Right lobe of liver (tissue), 6 donors: ENCODE measurements around the gene DDX27. TPM values are rescaled to one million over a fixed set of nuclear protein-coding genes. Genes with fewer than 3 reads are reported as not detected.

Source experiments
- ATAC-seq, 4 donors: fragments of 200-7000 bp; cut with Tn5 transposase; one replicate each; pipeline ENCODE4 v1.9.1; 2020; ENCODE audit warnings: mild to moderate bottlenecking in 4 of 4, moderate library complexity in 4 of 4
- DNase-seq, 3 donors: peaks; one replicate each; pipeline ENCODE4 v3.0.0-alpha.2; 2020
- H3K27ac ChIP-seq, 3 donors: fragments of 200-600 bp; one replicate each; pipeline ENCODE4 v1.8.0; 2022
- H3K27me3 ChIP-seq, 2 donors: fragments of 200-600 bp; one replicate each; pipeline ENCODE4 v1.8.0; 2022
- H3K36me3 ChIP-seq, 4 donors: fragments of 200-600 bp; sonication (generic) in 1 of 4; one replicate each; pipeline versions ENCODE4 v1.5.1 to v1.8.0; 2017 to 2022; ENCODE audit warnings: control low read depth in 1 of 4
- H3K4me1 ChIP-seq, 4 donors: fragments of 200-600 bp; sonication (generic) in 1 of 4; one replicate each; pipeline versions ENCODE4 v1.5.1 to v1.8.0; 2017 to 2022; ENCODE audit warnings: control low read depth in 1 of 4
- H3K4me3 ChIP-seq, 3 donors: fragments of 200-600 bp; one replicate each; pipeline ENCODE4 v1.8.0; 2022
- H3K9me3 ChIP-seq, 4 donors: fragments of 200-600 bp; sonication (generic) in 1 of 4; one replicate each; pipeline versions ENCODE4 v1.5.1 to v1.8.0; 2017 to 2022; ENCODE audit warnings: control low read depth in 1 of 4
- POLR2A ChIP-seq: fragments of 450-650 bp; IDR thresholded peaks from one replicate; pipeline ENCODE4 v1.6.1; 2017; ENCODE audit warnings: antibody characterized with exemption, mild to moderate bottlenecking
- WGBS: methylation state at CpG from one replicate; pipeline ENCODE4 v1.1.6; 2018; ENCODE audit warnings: low coverage, low lambda C conversion rate; ENCODE audit not compliant: insufficient coverage; ENCODE audit errors: missing lambda C conversion rate; 5-methylcytosine and 5-hydroxymethylcytosine counted together
- intact Hi-C, 2 donors: fragments of 100-400 bp; cut with DNase I; formaldehyde crosslinking; loops; one replicate each; pipeline versions ENCODE4 v1.11.2 to v1.14.1; 2022
- total RNA-seq, 6 experiments: library from RNA; depleted of rRNA in 2 of 6; stranded (reverse); fragments of >200 nt in 2 of 6; fragmentation: NEBNext Ultra II Directional in 3 of 6; extraction: Animal tissue kit (Norgen Biotek cat#: 25700) in 3 of 6; gene quantifications; one replicate each; pipeline versions ENCODE4 v1.1.0 to v1.2.4, GENCODE V29; 2016 to 2023
- TF ChIP-seq, protein P1 (sequence below), 4 donors: fragments of 200-600 bp in 3 of 4; fragments of 450-650 bp in 1 of 4; IDR thresholded peaks; one replicate each; pipeline versions ENCODE4 v1.5.1 to v1.8.0; 2016 to 2022; ENCODE audit warnings: antibody characterized with exemption in 4 of 4, mild to moderate bottlenecking in 2 of 4
- donor health status: DM: no; HTN: yes; CAD: no.
- donor health status: DM: no; HTN: no; CAD: no.
- donor health status: DM: no; HTN: no; CAD: no.
- donor health status: DM: no; HTN: yes; CAD: no.
- donor health status: DM: no; HTN: yes; CAD: no.

The DDX27 gene
- total RNA-seq, 6 experiments from 2014 or later: 7.6 to 15.7 (median 11.6) TPM

DNA sequence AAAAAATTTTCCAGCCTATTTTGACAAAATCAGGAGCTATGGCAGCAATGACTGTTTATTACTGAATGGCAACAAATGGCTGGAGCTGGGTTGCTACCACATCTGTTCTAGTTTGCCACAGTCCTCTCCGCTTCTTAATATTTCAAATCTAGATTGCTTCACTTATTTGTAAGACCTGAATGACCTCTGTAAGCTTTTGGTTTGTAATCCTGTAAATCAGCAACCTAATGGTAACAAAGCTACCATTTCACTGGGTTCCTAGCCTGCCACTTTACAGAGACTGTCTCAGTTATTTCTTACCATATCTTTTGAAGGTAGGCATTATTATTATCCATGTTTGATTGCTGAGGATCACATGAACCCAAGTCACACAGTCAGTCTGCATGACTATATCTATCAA lies 43.2 kb downstream of the DDX27 start:
- Histone ChIP-seq H3K9me3 (no peaks in the 10 kb centered on the region), H3K27me3 (no peaks in the 10 kb centered on the region), H3K36me3 (peaks cover 14 to 75% (median 33%) of the 10 kb centered on the region in 4 donors), H3K4me1 (peaks cover 0 to 13% (median 0%) of the 10 kb centered on the region in 4 donors), H3K4me3 (no peak overlapping the region), H3K27ac (no peak overlapping the region)
- TF ChIP-seq, protein P1, sequence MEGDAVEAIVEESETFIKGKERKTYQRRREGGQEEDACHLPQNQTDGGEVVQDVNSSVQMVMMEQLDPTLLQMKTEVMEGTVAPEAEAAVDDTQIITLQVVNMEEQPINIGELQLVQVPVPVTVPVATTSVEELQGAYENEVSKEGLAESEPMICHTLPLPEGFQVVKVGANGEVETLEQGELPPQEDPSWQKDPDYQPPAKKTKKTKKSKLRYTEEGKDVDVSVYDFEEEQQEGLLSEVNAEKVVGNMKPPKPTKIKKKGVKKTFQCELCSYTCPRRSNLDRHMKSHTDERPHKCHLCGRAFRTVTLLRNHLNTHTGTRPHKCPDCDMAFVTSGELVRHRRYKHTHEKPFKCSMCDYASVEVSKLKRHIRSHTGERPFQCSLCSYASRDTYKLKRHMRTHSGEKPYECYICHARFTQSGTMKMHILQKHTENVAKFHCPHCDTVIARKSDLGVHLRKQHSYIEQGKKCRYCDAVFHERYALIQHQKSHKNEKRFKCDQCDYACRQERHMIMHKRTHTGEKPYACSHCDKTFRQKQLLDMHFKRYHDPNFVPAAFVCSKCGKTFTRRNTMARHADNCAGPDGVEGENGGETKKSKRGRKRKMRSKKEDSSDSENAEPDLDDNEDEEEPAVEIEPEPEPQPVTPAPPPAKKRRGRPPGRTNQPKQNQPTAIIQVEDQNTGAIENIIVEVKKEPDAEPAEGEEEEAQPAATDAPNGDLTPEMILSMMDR (IDR thresholded peaks at IDR 0.05): no peak
- no peak for TF ChIP-seq POLR2A
- 18% methylated on average over 1 of the region's 1 CpG for WGBS
- no peak for DNase-seq
- intact Hi-C loops: no loop called here
- peak; percentile 63 to 89 (median 78) for ATAC-seq

DNA sequence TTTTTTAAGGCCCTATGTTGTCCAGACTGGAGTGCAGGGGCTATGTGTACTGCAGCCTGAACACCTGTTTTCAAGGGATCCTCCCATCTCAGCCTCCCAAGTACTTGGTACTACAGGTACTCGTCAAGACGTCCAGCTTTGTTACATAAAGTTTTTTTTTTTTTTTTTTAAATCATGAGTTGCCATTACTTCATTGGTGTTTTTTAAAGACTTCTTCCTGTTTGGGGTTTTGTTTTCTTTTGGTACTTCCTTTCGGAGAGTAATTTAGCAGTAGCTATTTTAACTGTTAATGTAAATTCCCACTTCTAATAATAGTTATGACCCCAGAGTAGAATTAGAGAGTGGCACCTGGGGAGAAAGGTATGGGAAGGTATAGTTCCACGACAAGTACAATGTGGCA lies 48.1 kb downstream of the DDX27 start:
- intact Hi-C loops: no loop called here
- Histone ChIP-seq H3K4me1 (peaks cover 0 to 13% (median 4%) of the 10 kb centered on the region in 4 donors), H3K27ac (no peak overlapping the region), H3K9me3 (no peaks in the 10 kb centered on the region), H3K4me3 (no peak overlapping the region), H3K36me3 (peaks cover 11 to 54% (median 27%) of the 10 kb centered on the region in 4 donors), H3K27me3 (no peaks in the 10 kb centered on the region)
- no peak for ATAC-seq
- WGBS: 35% methylated on average over 4 of the region's 4 CpGs
- DNase-seq: peak in 1 of 3 donors; percentile 13
- TF ChIP-seq, protein P1 (IDR thresholded peaks at IDR 0.05): no peak
- no peak for TF ChIP-seq POLR2A

DNA sequence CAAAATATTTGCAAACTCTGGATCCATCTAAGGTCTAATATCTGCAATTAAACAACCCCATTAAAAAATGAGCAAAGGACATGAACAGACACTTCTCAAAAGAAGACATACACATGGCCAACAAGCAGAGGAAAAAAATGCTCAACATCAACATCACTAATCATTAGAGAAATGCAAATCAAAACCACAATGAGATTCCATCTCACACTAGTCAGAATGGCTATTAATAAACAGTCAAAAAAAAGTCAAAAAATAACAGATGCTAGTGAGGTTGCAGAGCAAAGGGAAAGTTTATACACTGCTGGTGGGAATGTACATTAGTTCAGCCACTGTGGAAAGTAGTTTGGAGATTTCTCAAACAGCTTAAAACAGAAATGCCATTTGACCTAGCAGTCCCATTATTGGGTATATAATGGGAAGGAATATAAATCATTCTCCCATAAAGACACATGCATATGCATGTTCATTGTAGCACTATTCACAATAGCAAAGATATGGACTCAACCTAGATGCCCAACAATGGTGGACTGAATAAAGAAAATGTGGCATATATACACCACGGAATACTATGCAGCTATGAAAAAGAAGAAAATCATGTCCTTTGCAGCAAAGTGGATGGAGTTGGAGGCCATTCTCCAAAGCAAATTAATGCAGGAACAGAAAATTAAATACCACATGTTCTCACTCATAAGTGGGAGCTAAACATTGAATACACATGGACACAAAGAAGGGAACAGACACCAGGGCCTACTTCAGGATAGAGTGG lies 49.6 kb downstream of the DDX27 start:
- intact Hi-C loops: no loop called here
- Histone ChIP-seq H3K9me3 (no peaks in the 10 kb centered on the region), H3K27me3 (no peaks in the 10 kb centered on the region), H3K4me1 (peaks cover 0 to 4% (median 3%) of the 10 kb centered on the region in 4 donors), H3K27ac (no peak overlapping the region), H3K36me3 (peaks cover 11 to 49% (median 20%) of the 10 kb centered on the region in 4 donors), H3K4me3 (no peak overlapping the region)
- DNase-seq (no peak), ATAC-seq (no peak)
- WGBS: 100% methylated on average over 1 of the region's 1 CpG
- TF ChIP-seq, protein P1 (IDR thresholded peaks at IDR 0.05): no peak
- no peak for TF ChIP-seq POLR2A

DNA sequence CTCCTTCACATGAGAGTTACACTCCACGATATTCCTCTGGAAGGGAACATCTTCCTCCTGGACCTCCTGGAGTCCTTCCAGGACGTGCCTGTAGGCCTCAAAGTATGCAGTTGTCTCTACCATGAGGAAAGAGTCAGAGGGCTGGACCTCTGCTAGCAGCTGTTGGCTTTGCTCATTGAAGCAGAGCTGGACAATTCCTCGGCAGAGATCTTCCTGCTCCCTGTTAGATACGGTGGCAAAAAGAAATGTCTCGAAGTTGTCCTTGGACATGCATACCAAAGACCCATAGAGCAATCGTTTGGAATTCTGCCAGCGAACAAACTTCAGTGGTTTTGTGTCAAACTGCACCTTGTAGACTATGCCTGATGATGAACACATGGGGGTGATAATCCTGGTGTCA lies 51.0 kb downstream of the DDX27 start:
- Histone ChIP-seq H3K27ac (no peak overlapping the region), H3K36me3 (peaks cover 0 to 45% (median 12%) of the 10 kb centered on the region in 4 donors), H3K4me3 (no peak overlapping the region), H3K27me3 (no peaks in the 10 kb centered on the region), H3K9me3 (no peaks in the 10 kb centered on the region), H3K4me1 (peaks cover 0 to 4% (median 3%) of the 10 kb centered on the region in 4 donors)
- WGBS: 75% methylated on average over 6 of the region's 7 CpGs
- TF ChIP-seq, protein P1 (IDR thresholded peaks at IDR 0.05): no peak
- no peak for TF ChIP-seq POLR2A
- intact Hi-C loops: no loop called here
- ATAC-seq (peak in 1 of 4 donors; percentile 31), DNase-seq (no peak)
